K562 (cell line): ENCODE measurements around the gene SLC17A4. TPM values are rescaled to one million over a fixed set of nuclear protein-coding genes. Genes with fewer than 3 reads are reported as not detected.
A peak's percentile ranks its signal among the peaks of the same experiment; 100 is the strongest.

Experiments used
- ATAC-seq: fragments of 200-7000 bp; cut with Tn5 transposase; 3 replicates; pipeline ENCODE4 v1.9.1; 2020; ENCODE audit warnings: moderate library complexity
- BruUV-seq: library from RNA; stranded (reverse); fragments of 400-500 nt; replicated peaks from 2 replicates; lab custom pipeline; 2021; lab: Mats Ljungman, UMichigan
- CTCF ChIA-PET: fragments of 300-600 bp; formaldehyde crosslinking; extraction: SDS; loops from one replicate; lab custom pipeline; 2021; ENCODE audit warnings: low intra/inter-chr PET ratio; lab: Yijun Ruan, JAX
- POLR2A ChIA-PET: fragments of 300-600, 350-650 bp; sonication (Branson Sonifier 250); formaldehyde crosslinking; extraction: SDS; loops from one replicate; lab custom pipeline; 2021; ENCODE audit warnings: antibody characterized with exemption, inconsistent platforms; lab: Yijun Ruan, JAX
- DNase-seq, 4 experiments: peaks; one replicate each; pipeline versions ENCODE4 v3.0.0 to v3.0.0-alpha.2; 2011 to 2018; ENCODE audit warnings: low spot score in 3 of 4, mixed read lengths in 3 of 4; ENCODE audit errors: extremely low read depth in 1 of 4
- FAIRE-seq: peaks from 2 replicates; lab custom pipeline; 2011; peaks lifted over from hg19 to GRCh38; lab: Jason Lieb, UNC
- H2AFZ ChIP-seq: 2 replicates; pipeline ENCODE4 v1.6.0; 2011; ENCODE audit warnings: low read depth, low read length, control low read depth, inconsistent platforms
- H3K27ac ChIP-seq: fragments of 200-600 bp; 3 replicates; pipeline ENCODE4 v1.8.0; 2011; ENCODE audit warnings: low read depth, mild to moderate bottlenecking, control low read depth, inconsistent platforms, low read length, moderate library complexity, mixed read lengths; ENCODE audit errors: extremely low read depth
- H3K27me3 ChIP-seq, 2 experiments: fragments of 300-600 bp in 1 of 2; 2 replicates in 1 of 2; 3 replicates in 1 of 2; pipeline versions ENCODE4 v1.6.0 to v1.8.0; 2011; ENCODE audit warnings: inconsistent platforms in 2 of 2, low read length in 2 of 2, mild to moderate bottlenecking in 1 of 2, mixed read lengths in 1 of 2, moderate library complexity in 1 of 2; ENCODE audit not compliant: control insufficient read depth in 2 of 2, insufficient read depth in 2 of 2
- H3K36me3 ChIP-seq: fragments of 300-600 bp; 3 replicates; pipeline ENCODE4 v1.8.0; 2011; ENCODE audit warnings: mild to moderate bottlenecking, low read length, inconsistent platforms; ENCODE audit not compliant: control insufficient read depth, insufficient read depth
- H3K4me1 ChIP-seq, 2 experiments: fragments of 200-600 bp in 1 of 2; replicated peaks in 1 of 2; 2 replicates in 1 of 2; 3 replicates in 1 of 2; pipeline versions ENCODE4 v1.5.1 to v1.8.0; 2011; ENCODE audit warnings: inconsistent platforms in 2 of 2, low read length in 2 of 2, mild to moderate bottlenecking in 1 of 2, mixed read lengths in 1 of 2, moderate library complexity in 1 of 2; ENCODE audit not compliant: control insufficient read depth in 2 of 2, insufficient read depth in 2 of 2
- H3K4me2 ChIP-seq: 2 replicates; pipeline ENCODE4 v1.6.1; 2011; ENCODE audit warnings: low read length, control low read depth, inconsistent platforms, mixed read lengths; ENCODE audit not compliant: insufficient read depth
- H3K4me3 ChIP-seq: fragments of 200-600 bp; sonication (generic), shearing (Covaris generic); 2 replicates; pipeline ENCODE4 v1.5.1; 2016; ENCODE audit warnings: control low read depth, inconsistent platforms
- H3K79me2 ChIP-seq: fragments of 200-600 bp; 3 replicates; pipeline ENCODE4 v1.8.0; 2011; ENCODE audit warnings: low read length, inconsistent platforms; ENCODE audit not compliant: control insufficient read depth, insufficient read depth
- H3K9ac ChIP-seq, 2 experiments: 2 replicates each; pipeline versions ENCODE4 v1.6.0 to v1.6.1; 2011; ENCODE audit warnings: low read depth in 2 of 2, low read length in 2 of 2, control low read depth in 1 of 2, inconsistent platforms in 1 of 2, mild to moderate bottlenecking in 1 of 2, mixed read lengths in 1 of 2; ENCODE audit not compliant: insufficient read depth in 1 of 2
- H3K9me1 ChIP-seq: one replicate; pipeline ENCODE4 v1.6.0; 2011; ENCODE audit warnings: inconsistent platforms, mild to moderate bottlenecking, low read length, moderate library complexity; ENCODE audit not compliant: control insufficient read depth, insufficient read depth
- H3K9me3 ChIP-seq: replicated peaks from 2 replicates; pipeline ENCODE4 v1.5.1; 2011; ENCODE audit warnings: low read depth, low read length, inconsistent platforms; ENCODE audit not compliant: control insufficient read depth, insufficient read depth
- H4K20me1 ChIP-seq: replicated peaks from 2 replicates; pipeline ENCODE4 v1.6.1; 2011; ENCODE audit warnings: low read length, inconsistent platforms, mixed read lengths; ENCODE audit not compliant: control insufficient read depth, insufficient read depth
- CEBPG ChIP-seq, 3 experiments: fragments of 200-800 bp in 1 of 3; sonication (Bioruptor generic) in 1 of 3; sonication (generic) in 1 of 3; formaldehyde crosslinking in 1 of 3; IDR thresholded peaks in 2 of 3; conservative IDR thresholded peaks in 1 of 3; 2 replicates each; pipeline versions ENCODE4 v1.6.1 to v1.8.0; 2016 to 2022; ENCODE audit warnings: missing compliant biosample characterization in 2 of 3, missing genetic modification characterization in 2 of 3, mild to moderate bottlenecking in 1 of 3, missing genetic modification reagents in 1 of 3
- COPS2 ChIP-seq: fragments of 450-650 bp; conservative IDR thresholded peaks from 2 replicates; pipeline ENCODE4 v1.6.1; 2016; ENCODE audit warnings: mild to moderate bottlenecking, moderate library complexity
- MYNN ChIP-seq, 2 experiments: sonication (generic); formaldehyde crosslinking in 1 of 2; IDR thresholded peaks; 2 replicates each; pipeline versions ENCODE4 v1.5.0 to v1.6.1; 2016 to 2020; ENCODE audit warnings: antibody characterized with exemption in 1 of 2, missing genetic modification reagents in 1 of 2
- NELFE ChIP-seq: IDR thresholded peaks from 2 replicates; pipeline ENCODE4 v1.6.1; 2011; ENCODE audit warnings: mild to moderate bottlenecking; ENCODE audit not compliant: insufficient read depth, insufficient read length
- NR0B1 ChIP-seq: fragments of 450-650 bp; IDR thresholded peaks from one replicate; pipeline ENCODE4 v1.6.1; 2018; ENCODE audit warnings: mild to moderate bottlenecking, moderate library complexity; ENCODE audit not compliant: partially characterized antibody
- REST ChIP-seq, 2 experiments: fragments of 450-650 bp; formaldehyde crosslinking in 1 of 2; IDR thresholded peaks; 2 replicates each; pipeline versions ENCODE4 v1.4.0 to v1.6.1; 2014 to 2020; ENCODE audit warnings: mild to moderate bottlenecking in 2 of 2, borderline replicate concordance in 1 of 2, low read depth in 1 of 2
- SAFB2 ChIP-seq: fragments of 200-400 bp; formaldehyde crosslinking; IDR thresholded peaks from 2 replicates; pipeline ENCODE4 v1.6.1; 2018; ENCODE audit warnings: borderline replicate concordance, low read length, low read depth, moderate library complexity; ENCODE audit not compliant: severe bottlenecking
- ZSCAN32 ChIP-seq: fragments of 450-650 bp; formaldehyde crosslinking; IDR thresholded peaks from 2 replicates; pipeline ENCODE4 v1.4.0; 2020; ENCODE audit warnings: mild to moderate bottlenecking, moderate library complexity
- WGBS: fragments of 100-300 bp; shearing (Covaris generic); methylation state at CpG from one replicate; pipeline ENCODE4 v1.1.6; 2016; ENCODE audit warnings: low coverage, mixed read lengths; ENCODE audit not compliant: insufficient coverage; ENCODE audit errors: missing lambda C conversion rate; 5-methylcytosine and 5-hydroxymethylcytosine counted together
- in situ Hi-C: fragments of 300-500 bp; cut with MboI; formaldehyde crosslinking; loops from 4 replicates; pipeline ENCODE4 v1.15.0; 2018; ENCODE audit warnings: inconsistent platforms, mixed read lengths
- intact Hi-C: fragments of 100-400 bp; cut with micrococcal nuclease; formaldehyde crosslinking; loops from 2 replicates; pipeline ENCODE4 v1.14.2; 2022
- polyA plus RNA-seq, 8 experiments: library from polyadenylated mRNA; depleted of rRNA in 4 of 8; stranded (reverse) in 5 of 8; unstranded in 3 of 8; fragments of >200 nt; fragmentation: Nextera tagmentation in 2 of 8; fragmentation: Illumina TruSeq in 1 of 8; extraction: Ambion mirVana in 2 of 8; extraction: Trizol in 1 of 8; gene quantifications; 2 replicates each; pipeline versions ENCODE4 v1.2.1 to v1.2.3, GENCODE V29; 2011 to 2014; ENCODE audit warnings: inconsistent platforms in 1 of 8, missing spikeins in 1 of 8
- total RNA-seq, 7 experiments: library from RNA; depleted of rRNA in 6 of 7; stranded (reverse); fragments of >200 nt in 6 of 7; fragmentation: Illumina TruSeq in 2 of 7; extraction: Trizol in 2 of 7; gene quantifications; 2 replicates each; pipeline versions ENCODE4 v1.2.1 to v1.2.3, GENCODE V29; 2011 to 2021; ENCODE audit warnings: low replicate concordance in 1 of 7

The SLC17A4 gene
- total and polyA plus RNA-seq, 9 of the 15 experiments (the other 6 are each of a cell fraction or from before 2014, with no cell fraction given), result not detected

GRCh38 chr6:25710287-25710686, 44.3 kb upstream of the SLC17A4 start (continued):
- TF ChIP-seq CEBPG (CRISPR knock-in tag; IDR thresholded peaks at IDR 0.05) (no peak), CEBPG (tag; conservative IDR thresholded peaks at IDR 0.05 in 1 of 2, IDR thresholded peaks at IDR 0.05 in 1 of 2) (peak; percentile 50 to 89)

- WGBS, result 0% methylated on average over 1 of the region's 1 CpG
- H3K4me2 ChIP-seq, result no peak overlapping the region
- BruUV-seq, result no TSS peak
- peaks cover 5 to 16% of the 10 kb centered on the region in 2 experiments for H3K27me3 ChIP-seq
- no peaks in the 10 kb centered on the region for H3K4me1 ChIP-seq
- no peak overlapping the region for H3K9ac ChIP-seq
- no peak overlapping the region for H2AFZ ChIP-seq
- FAIRE-seq (no peak), DNase-seq (no peak), ATAC-seq (no peak)
- no peak overlapping the region for H3K27ac ChIP-seq
- intact Hi-C loops, result loop anchor here (10.0 kb wide), 1 partner anchor 439 kb away; the partner anchor contains the start of gene CARMIL1
- ChIA-PET CTCF (interaction anchor here (0.6 kb wide), 1 partner anchor 762 kb away, joined by 4 read pairs; no protein-coding TSS in a partner anchor), POLR2A (interaction anchor here (0.5 kb wide), 1 partner anchor 418 kb away, joined by 3 read pairs; no protein-coding TSS in a partner anchor)
- H3K9me1 ChIP-seq, result no peaks in the 10 kb centered on the region
- in situ Hi-C loops, result no loop called here
- no peaks in the 10 kb centered on the region for H3K79me2 ChIP-seq
- H3K36me3 ChIP-seq, result no peaks in the 10 kb centered on the region
- H3K4me3 ChIP-seq, result no peak overlapping the region
- no peaks in the 10 kb centered on the region for H3K9me3 ChIP-seq
- H4K20me1 ChIP-seq, result no peaks in the 10 kb centered on the region
- TF ChIP-seq NELFE (no peak), NR0B1 (no peak), REST (IDR thresholded peaks at IDR 0.05; ENCODE audit: borderline replicate concordance) (no peak), REST (CRISPR knock-in tag; IDR thresholded peaks at IDR 0.05; ENCODE audit: low read depth) (no peak), MYNN (IDR thresholded peaks at IDR 0.05) (no peak), MYNN (CRISPR knock-in tag; IDR thresholded peaks at IDR 0.05) (no peak), COPS2 (no peak), SAFB2 (no peak), ZSCAN32 (CRISPR knock-in tag) (no peak)
Observed at GRCh38 chr6:25713824-25714223, 40.7 kb upstream of the SLC17A4 start.
